GM23338 (cell line): ENCODE measurements around the gene TSC22D3. TPM values are rescaled to one million over a fixed set of nuclear protein-coding genes. Genes with fewer than 3 reads are reported as not detected.

Experiments
- ATAC-seq: fragments of 200-7000 bp; cut with Tn5 transposase; 3 replicates; pipeline ENCODE4 v1.9.1; 2020
- DNase-seq: peaks from one replicate; pipeline ENCODE4 v3.0.0-alpha.2; 2015; ENCODE audit warnings: low spot score
- H2AFZ ChIP-seq: fragments of 200-600 bp; sonication (generic); 2 replicates; pipeline ENCODE4 v1.8.0; 2016; ENCODE audit warnings: antibody characterized with exemption, mild to moderate bottlenecking, moderate library complexity
- H3F3A ChIP-seq: fragments of 200-600 bp; sonication (generic); replicated peaks from 2 replicates; pipeline ENCODE4 v1.8.0; 2017; ENCODE audit warnings: antibody characterized with exemption, mixed run types, low read depth
- H3K27ac ChIP-seq: fragments of 200-600 bp; sonication (generic); 2 replicates; pipeline ENCODE4 v1.6.1; 2016; ENCODE audit warnings: low read depth
- H3K27me3 ChIP-seq: fragments of 200-600 bp; sonication (generic); 2 replicates; pipeline ENCODE4 v1.8.0; 2016; ENCODE audit warnings: mild to moderate bottlenecking, mixed run types, moderate library complexity; ENCODE audit not compliant: insufficient read depth
- H3K36me3 ChIP-seq: fragments of 200-600 bp; sonication (generic); 2 replicates; pipeline ENCODE4 v1.8.0; 2016; ENCODE audit warnings: mild to moderate bottlenecking; ENCODE audit not compliant: insufficient read depth
- H3K4me1 ChIP-seq: fragments of 200-600 bp; sonication (generic); 2 replicates; pipeline ENCODE4 v1.8.0; 2016; ENCODE audit warnings: mild to moderate bottlenecking, moderate library complexity; ENCODE audit not compliant: insufficient read depth
- H3K4me2 ChIP-seq: fragments of 200-600 bp; sonication (generic); 2 replicates; pipeline ENCODE4 v1.7.1; 2017; ENCODE audit warnings: mixed run types
- H3K4me3 ChIP-seq: fragments of 200-600 bp; sonication (generic); 2 replicates; pipeline ENCODE4 v1.6.1; 2016; ENCODE audit warnings: mixed run types
- H3K79me2 ChIP-seq: fragments of 200-600 bp; sonication (generic); replicated peaks from 2 replicates; pipeline ENCODE4 v1.8.0; 2017; ENCODE audit warnings: mild to moderate bottlenecking; ENCODE audit not compliant: insufficient read depth
- H3K9me2 ChIP-seq: fragments of 200-600 bp; sonication (generic); 2 replicates; pipeline ENCODE4 v1.8.0; 2017; ENCODE audit not compliant: insufficient read depth
- H4K20me1 ChIP-seq: fragments of 200-600 bp; sonication (generic); replicated peaks from 2 replicates; pipeline ENCODE4 v1.8.0; 2017; ENCODE audit warnings: mild to moderate bottlenecking; ENCODE audit not compliant: insufficient read depth
- H3K27ac Mint-ChIP-seq: 2 replicates; pipeline ENCODE4 v1.8.0; 2020; ENCODE audit warnings: inconsistent platforms, mild to moderate bottlenecking, moderate library complexity, mixed read lengths
- H3K27me3 Mint-ChIP-seq: 3 replicates; pipeline ENCODE4 v1.8.0; 2022; ENCODE audit warnings: low read depth, mild to moderate bottlenecking, moderate library complexity, mixed read lengths, inconsistent platforms; ENCODE audit not compliant: insufficient read depth, poor library complexity
- H3K36me3 Mint-ChIP-seq: 3 replicates; pipeline ENCODE4 v1.8.0; 2021; ENCODE audit warnings: low read depth, mild to moderate bottlenecking, inconsistent platforms, moderate library complexity, mixed read lengths
- H3K4me1 Mint-ChIP-seq: 3 replicates; pipeline ENCODE4 v1.8.0; 2020; ENCODE audit warnings: mild to moderate bottlenecking, inconsistent platforms, mixed read lengths
- H3K4me3 Mint-ChIP-seq: 3 replicates; pipeline ENCODE4 v1.8.0; 2021; ENCODE audit warnings: moderate library complexity, mild to moderate bottlenecking, inconsistent platforms, mixed read lengths
- H3K9me3 Mint-ChIP-seq: 3 replicates; pipeline ENCODE4 v1.8.0; 2020; ENCODE audit warnings: moderate library complexity, mild to moderate bottlenecking, inconsistent platforms, mixed read lengths
- CREB1 ChIP-seq: fragments of 250-450 bp; sonication (Bioruptor Pico); IDR thresholded peaks from 2 replicates; pipeline ENCODE4 v1.5.0; 2020; ENCODE audit warnings: low read depth, mild to moderate bottlenecking, moderate library complexity
- EZH2 ChIP-seq: fragments of 200-600 bp; sonication (generic); IDR thresholded peaks from one replicate; pipeline ENCODE4 v1.8.0; 2017; ENCODE audit warnings: antibody characterized with exemption, mild to moderate bottlenecking, low read depth; ENCODE audit not compliant: unreplicated experiment
- EZH2phosphoT487 ChIP-seq: fragments of 200-600 bp; sonication (generic); IDR thresholded peaks from one replicate; pipeline ENCODE4 v1.8.1; 2018; ENCODE audit warnings: antibody characterized with exemption; ENCODE audit not compliant: unreplicated experiment
- JUNB ChIP-seq: IDR thresholded peaks from one replicate; pipeline ENCODE4 v1.6.1; 2016; ENCODE audit warnings: antibody characterized with exemption; ENCODE audit not compliant: unreplicated experiment
- NANOG ChIP-seq: IDR thresholded peaks from 2 replicates; pipeline ENCODE4 v1.6.1; 2016; ENCODE audit warnings: antibody characterized with exemption, borderline replicate concordance
- POLR2AphosphoS5 ChIP-seq: IDR thresholded peaks from 2 replicates; pipeline ENCODE4 v1.6.1; 2016; ENCODE audit warnings: antibody characterized with exemption, low read depth
- STAT1 ChIP-seq: IDR thresholded peaks from one replicate; pipeline ENCODE4 v1.6.1; 2016; ENCODE audit warnings: antibody characterized with exemption; ENCODE audit not compliant: unreplicated experiment
- ZNF114 ChIP-seq: fragments of 250-450 bp; sonication (Bioruptor Pico); IDR thresholded peaks from 2 replicates; pipeline ENCODE4 v1.5.0; 2020; ENCODE audit warnings: mild to moderate bottlenecking, moderate library complexity
- ZNF331 ChIP-seq: fragments of 250-450 bp; sonication (Bioruptor Pico); IDR thresholded peaks from 2 replicates; pipeline ENCODE4 v1.5.0; 2020; ENCODE audit warnings: low read depth, mild to moderate bottlenecking, moderate library complexity
- polyA plus RNA-seq: library from polyadenylated mRNA; unstranded; fragments of >200 nt; fragmentation: Nextera tagmentation; extraction: Ambion mirVana; gene quantifications from 2 replicates; pipeline ENCODE4 v1.2.1, GENCODE V29; 2016
- total RNA-seq: library from RNA; depleted of rRNA; stranded (reverse); fragments of >200 nt; shearing (Covaris generic); gene quantifications from 2 replicates; pipeline ENCODE4 v1.2.3, GENCODE V29; 2014
- TF ChIP-seq, protein P1 (sequence below), 2 experiments: fragments of 200-600 bp in 1 of 2; sonication (generic) in 1 of 2; conservative IDR thresholded peaks; 2 replicates each; pipeline versions ENCODE4 v1.5.1 to v1.6.1; 2016 to 2017; ENCODE audit warnings: antibody characterized with exemption in 2 of 2, low read depth in 2 of 2, mild to moderate bottlenecking in 2 of 2, moderate library complexity in 1 of 2
- TF ChIP-seq, protein P2 (sequence below): IDR thresholded peaks from 2 replicates; pipeline ENCODE4 v1.6.1; 2016; ENCODE audit warnings: antibody characterized with exemption
- TF ChIP-seq, protein P3 (sequence below): fragments of 250-450 bp; sonication (Bioruptor Pico); IDR thresholded peaks from 2 replicates; pipeline ENCODE4 v1.5.0; 2020; ENCODE audit warnings: mild to moderate bottlenecking, moderate library complexity
- TF ChIP-seq, protein P4 (sequence below): IDR thresholded peaks from one replicate; pipeline ENCODE4 v1.6.1; 2018; ENCODE audit warnings: antibody characterized with exemption; ENCODE audit not compliant: unreplicated experiment

TSC22D3 gene
- total and polyA plus RNA-seq, 2 experiments from 2014 or later: 12.6 to 20.0 TPM

DNA sequence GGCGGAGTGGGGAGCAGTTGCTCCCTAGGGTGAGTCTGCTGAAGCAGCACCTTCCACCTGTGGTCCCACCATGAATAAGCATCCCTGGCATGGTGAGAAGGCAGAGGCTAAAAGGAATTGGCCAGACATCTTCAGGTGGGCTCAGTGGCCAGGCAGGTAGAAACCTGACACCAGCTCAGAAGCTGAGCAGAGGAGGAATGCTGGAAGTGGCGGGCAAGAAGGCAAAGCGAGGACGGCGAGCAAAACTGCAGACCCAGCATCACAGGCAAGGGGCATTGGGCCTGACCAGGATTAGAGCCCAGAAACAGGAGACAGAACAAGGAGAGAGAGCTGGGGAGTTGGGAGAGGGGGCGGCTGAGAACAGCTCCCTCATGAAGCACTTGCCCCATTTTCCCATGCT is 25.3 kb downstream of the TSC22D3 start:
- Mint-ChIP-seq H3K36me3 (no peaks in the 10 kb centered on the region), H3K4me1 (peaks cover 25% of the 10 kb centered on the region), H3K9me3 (no peaks in the 10 kb centered on the region), H3K27ac (no peak overlapping the region; the same call in 1 of the 2 replicates), H3K27me3 (peaks cover 8% of the 10 kb centered on the region), H3K4me3 (no peak overlapping the region)
- no peaks in the 10 kb centered on the region for H3K36me3 ChIP-seq
- H3K4me3 ChIP-seq: no peak overlapping the region
- no peaks in the 10 kb centered on the region for H3F3A ChIP-seq
- no peaks in the 10 kb centered on the region for H4K20me1 ChIP-seq
- H3K4me1 ChIP-seq: peaks cover 13% of the 10 kb centered on the region; the same call in 1 of the 2 replicates
- no peaks in the 10 kb centered on the region for H3K79me2 ChIP-seq
- 0 out of 2 replicates have a peak overlapping the region, but pooled peaks have one; percentile 38 for H3K4me2 ChIP-seq
- H3K9me2 ChIP-seq: no peaks in the 10 kb centered on the region
- H2AFZ ChIP-seq: peak overlapping the region; percentile 18; the same call in 1 of the 2 replicates
- no peak for TF ChIP-seq CREB1 (CRISPR knock-in tag)
- TF ChIP-seq ZNF331 (CRISPR knock-in tag): no peak
- TF ChIP-seq, protein P1, sequence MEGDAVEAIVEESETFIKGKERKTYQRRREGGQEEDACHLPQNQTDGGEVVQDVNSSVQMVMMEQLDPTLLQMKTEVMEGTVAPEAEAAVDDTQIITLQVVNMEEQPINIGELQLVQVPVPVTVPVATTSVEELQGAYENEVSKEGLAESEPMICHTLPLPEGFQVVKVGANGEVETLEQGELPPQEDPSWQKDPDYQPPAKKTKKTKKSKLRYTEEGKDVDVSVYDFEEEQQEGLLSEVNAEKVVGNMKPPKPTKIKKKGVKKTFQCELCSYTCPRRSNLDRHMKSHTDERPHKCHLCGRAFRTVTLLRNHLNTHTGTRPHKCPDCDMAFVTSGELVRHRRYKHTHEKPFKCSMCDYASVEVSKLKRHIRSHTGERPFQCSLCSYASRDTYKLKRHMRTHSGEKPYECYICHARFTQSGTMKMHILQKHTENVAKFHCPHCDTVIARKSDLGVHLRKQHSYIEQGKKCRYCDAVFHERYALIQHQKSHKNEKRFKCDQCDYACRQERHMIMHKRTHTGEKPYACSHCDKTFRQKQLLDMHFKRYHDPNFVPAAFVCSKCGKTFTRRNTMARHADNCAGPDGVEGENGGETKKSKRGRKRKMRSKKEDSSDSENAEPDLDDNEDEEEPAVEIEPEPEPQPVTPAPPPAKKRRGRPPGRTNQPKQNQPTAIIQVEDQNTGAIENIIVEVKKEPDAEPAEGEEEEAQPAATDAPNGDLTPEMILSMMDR (conservative IDR thresholded peaks at IDR 0.05; ENCODE audit: low read depth in 2 of 2): no peak
- TF ChIP-seq POLR2AphosphoS5: no peak
- no peak for TF ChIP-seq EZH2
- TF ChIP-seq NANOG: no peak
- TF ChIP-seq, protein P2, sequence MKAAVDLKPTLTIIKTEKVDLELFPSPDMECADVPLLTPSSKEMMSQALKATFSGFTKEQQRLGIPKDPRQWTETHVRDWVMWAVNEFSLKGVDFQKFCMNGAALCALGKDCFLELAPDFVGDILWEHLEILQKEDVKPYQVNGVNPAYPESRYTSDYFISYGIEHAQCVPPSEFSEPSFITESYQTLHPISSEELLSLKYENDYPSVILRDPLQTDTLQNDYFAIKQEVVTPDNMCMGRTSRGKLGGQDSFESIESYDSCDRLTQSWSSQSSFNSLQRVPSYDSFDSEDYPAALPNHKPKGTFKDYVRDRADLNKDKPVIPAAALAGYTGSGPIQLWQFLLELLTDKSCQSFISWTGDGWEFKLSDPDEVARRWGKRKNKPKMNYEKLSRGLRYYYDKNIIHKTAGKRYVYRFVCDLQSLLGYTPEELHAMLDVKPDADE: no peak
- TF ChIP-seq STAT1: no peak
- no peak for TF ChIP-seq EZH2phosphoT487
- no peak for TF ChIP-seq JUNB
- no peak for TF ChIP-seq ZNF114 (CRISPR knock-in tag)
- TF ChIP-seq, protein P3, sequence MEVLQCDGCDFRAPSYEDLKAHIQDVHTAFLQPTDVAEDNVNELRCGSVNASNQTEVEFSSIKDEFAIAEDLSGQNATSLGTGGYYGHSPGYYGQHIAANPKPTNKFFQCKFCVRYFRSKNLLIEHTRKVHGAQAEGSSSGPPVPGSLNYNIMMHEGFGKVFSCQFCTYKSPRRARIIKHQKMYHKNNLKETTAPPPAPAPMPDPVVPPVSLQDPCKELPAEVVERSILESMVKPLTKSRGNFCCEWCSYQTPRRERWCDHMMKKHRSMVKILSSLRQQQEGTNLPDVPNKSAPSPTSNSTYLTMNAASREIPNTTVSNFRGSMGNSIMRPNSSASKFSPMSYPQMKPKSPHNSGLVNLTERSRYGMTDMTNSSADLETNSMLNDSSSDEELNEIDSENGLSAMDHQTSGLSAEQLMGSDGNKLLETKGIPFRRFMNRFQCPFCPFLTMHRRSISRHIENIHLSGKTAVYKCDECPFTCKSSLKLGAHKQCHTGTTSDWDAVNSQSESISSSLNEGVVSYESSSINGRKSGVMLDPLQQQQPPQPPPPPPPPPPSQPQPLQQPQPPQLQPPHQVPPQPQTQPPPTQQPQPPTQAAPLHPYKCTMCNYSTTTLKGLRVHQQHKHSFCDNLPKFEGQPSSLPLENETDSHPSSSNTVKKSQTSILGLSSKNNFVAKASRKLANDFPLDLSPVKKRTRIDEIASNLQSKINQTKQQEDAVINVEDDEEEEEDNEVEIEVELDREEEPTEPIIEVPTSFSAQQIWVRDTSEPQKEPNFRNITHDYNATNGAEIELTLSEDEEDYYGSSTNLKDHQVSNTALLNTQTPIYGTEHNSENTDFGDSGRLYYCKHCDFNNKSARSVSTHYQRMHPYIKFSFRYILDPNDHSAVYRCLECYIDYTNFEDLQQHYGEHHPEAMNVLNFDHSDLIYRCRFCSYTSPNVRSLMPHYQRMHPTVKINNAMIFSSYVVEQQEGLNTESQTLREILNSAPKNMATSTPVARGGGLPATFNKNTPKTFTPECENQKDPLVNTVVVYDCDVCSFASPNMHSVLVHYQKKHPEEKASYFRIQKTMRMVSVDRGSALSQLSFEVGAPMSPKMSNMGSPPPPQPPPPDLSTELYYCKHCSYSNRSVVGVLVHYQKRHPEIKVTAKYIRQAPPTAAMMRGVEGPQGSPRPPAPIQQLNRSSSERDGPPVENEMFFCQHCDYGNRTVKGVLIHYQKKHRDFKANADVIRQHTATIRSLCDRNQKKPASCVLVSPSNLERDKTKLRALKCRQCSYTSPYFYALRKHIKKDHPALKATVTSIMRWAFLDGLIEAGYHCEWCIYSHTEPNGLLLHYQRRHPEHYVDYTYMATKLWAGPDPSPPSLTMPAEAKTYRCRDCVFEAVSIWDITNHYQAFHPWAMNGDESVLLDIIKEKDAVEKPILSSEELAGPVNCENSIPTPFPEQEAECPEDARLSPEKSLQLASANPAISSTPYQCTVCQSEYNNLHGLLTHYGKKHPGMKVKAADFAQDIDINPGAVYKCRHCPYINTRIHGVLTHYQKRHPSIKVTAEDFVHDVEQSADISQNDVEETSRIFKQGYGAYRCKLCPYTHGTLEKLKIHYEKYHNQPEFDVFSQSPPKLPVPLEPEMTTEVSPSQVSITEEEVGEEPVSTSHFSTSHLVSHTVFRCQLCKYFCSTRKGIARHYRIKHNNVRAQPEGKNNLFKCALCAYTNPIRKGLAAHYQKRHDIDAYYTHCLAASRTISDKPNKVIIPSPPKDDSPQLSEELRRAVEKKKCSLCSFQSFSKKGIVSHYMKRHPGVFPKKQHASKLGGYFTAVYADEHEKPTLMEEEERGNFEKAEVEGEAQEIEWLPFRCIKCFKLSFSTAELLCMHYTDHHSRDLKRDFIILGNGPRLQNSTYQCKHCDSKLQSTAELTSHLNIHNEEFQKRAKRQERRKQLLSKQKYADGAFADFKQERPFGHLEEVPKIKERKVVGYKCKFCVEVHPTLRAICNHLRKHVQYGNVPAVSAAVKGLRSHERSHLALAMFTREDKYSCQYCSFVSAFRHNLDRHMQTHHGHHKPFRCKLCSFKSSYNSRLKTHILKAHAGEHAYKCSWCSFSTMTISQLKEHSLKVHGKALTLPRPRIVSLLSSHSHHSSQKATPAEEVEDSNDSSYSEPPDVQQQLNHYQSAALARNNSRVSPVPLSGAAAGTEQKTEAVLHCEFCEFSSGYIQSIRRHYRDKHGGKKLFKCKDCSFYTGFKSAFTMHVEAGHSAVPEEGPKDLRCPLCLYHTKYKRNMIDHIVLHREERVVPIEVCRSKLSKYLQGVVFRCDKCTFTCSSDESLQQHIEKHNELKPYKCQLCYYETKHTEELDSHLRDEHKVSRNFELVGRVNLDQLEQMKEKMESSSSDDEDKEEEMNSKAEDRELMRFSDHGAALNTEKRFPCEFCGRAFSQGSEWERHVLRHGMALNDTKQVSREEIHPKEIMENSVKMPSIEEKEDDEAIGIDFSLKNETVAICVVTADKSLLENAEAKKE (CRISPR knock-in tag): no peak
- TF ChIP-seq, protein P4, sequence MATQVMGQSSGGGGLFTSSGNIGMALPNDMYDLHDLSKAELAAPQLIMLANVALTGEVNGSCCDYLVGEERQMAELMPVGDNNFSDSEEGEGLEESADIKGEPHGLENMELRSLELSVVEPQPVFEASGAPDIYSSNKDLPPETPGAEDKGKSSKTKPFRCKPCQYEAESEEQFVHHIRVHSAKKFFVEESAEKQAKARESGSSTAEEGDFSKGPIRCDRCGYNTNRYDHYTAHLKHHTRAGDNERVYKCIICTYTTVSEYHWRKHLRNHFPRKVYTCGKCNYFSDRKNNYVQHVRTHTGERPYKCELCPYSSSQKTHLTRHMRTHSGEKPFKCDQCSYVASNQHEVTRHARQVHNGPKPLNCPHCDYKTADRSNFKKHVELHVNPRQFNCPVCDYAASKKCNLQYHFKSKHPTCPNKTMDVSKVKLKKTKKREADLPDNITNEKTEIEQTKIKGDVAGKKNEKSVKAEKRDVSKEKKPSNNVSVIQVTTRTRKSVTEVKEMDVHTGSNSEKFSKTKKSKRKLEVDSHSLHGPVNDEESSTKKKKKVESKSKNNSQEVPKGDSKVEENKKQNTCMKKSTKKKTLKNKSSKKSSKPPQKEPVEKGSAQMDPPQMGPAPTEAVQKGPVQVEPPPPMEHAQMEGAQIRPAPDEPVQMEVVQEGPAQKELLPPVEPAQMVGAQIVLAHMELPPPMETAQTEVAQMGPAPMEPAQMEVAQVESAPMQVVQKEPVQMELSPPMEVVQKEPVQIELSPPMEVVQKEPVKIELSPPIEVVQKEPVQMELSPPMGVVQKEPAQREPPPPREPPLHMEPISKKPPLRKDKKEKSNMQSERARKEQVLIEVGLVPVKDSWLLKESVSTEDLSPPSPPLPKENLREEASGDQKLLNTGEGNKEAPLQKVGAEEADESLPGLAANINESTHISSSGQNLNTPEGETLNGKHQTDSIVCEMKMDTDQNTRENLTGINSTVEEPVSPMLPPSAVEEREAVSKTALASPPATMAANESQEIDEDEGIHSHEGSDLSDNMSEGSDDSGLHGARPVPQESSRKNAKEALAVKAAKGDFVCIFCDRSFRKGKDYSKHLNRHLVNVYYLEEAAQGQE: no peak
- DNase-seq: peak; percentile 39
- ATAC-seq: peak; percentile 88
- H3K27me3 ChIP-seq: no peaks in the 10 kb centered on the region
- no peak overlapping the region for H3K27ac ChIP-seq
